Lung (tissue), 12 donors: Measurements from ENCODE around the gene DLG1. TPM values are rescaled to one million over a fixed set of nuclear protein-coding genes. Genes with fewer than 3 reads are reported as not detected.

Experiments used
- ATAC-seq: fragments of 200-7000 bp; cut with Tn5 transposase; one replicate; pipeline ENCODE4 v1.9.1; 2020; ENCODE audit warnings: moderate number of reproducible peaks; ENCODE audit not compliant: insufficient read depth, low FRiP score
- DNase-seq, 3 donors: peaks; one replicate each; pipeline ENCODE4 v3.0.0-alpha.2; 2013 to 2017
- H3K27ac ChIP-seq, 2 donors: one replicate each; pipeline ENCODE4 v1.5.1; 2013; ENCODE audit warnings: mild to moderate bottlenecking in 2 of 2, moderate library complexity in 2 of 2, control low read depth in 1 of 2, inconsistent platforms in 1 of 2, low read depth in 1 of 2, low read length in 1 of 2
- H3K27me3 ChIP-seq, 3 donors: one replicate each; pipeline ENCODE4 v1.5.1; 2013; ENCODE audit warnings: low read length in 2 of 3; ENCODE audit not compliant: control insufficient read depth in 3 of 3, insufficient read depth in 3 of 3
- H3K36me3 ChIP-seq, 4 donors: one replicate each; pipeline ENCODE4 v1.5.1; 2013; ENCODE audit warnings: low read length in 4 of 4, mild to moderate bottlenecking in 1 of 4, moderate library complexity in 1 of 4; ENCODE audit not compliant: control insufficient read depth in 4 of 4, insufficient read depth in 4 of 4
- H3K4me1 ChIP-seq, 5 donors: one replicate each; pipeline ENCODE4 v1.5.1; 2013; ENCODE audit warnings: low read length in 5 of 5, mild to moderate bottlenecking in 2 of 5, moderate library complexity in 1 of 5; ENCODE audit not compliant: control insufficient read depth in 5 of 5, insufficient read depth in 5 of 5
- H3K4me3 ChIP-seq: one replicate; pipeline ENCODE4 v1.5.1; 2013; ENCODE audit warnings: mild to moderate bottlenecking, control low read depth, moderate library complexity
- H3K9ac ChIP-seq, 2 donors: one replicate each; pipeline ENCODE4 v1.5.1; 2013; ENCODE audit warnings: low read length in 2 of 2, control low read depth in 1 of 2; ENCODE audit not compliant: insufficient read depth in 1 of 2
- H3K9me3 ChIP-seq, 4 donors: one replicate each; pipeline ENCODE4 v1.5.1; 2013; ENCODE audit warnings: low read length in 3 of 4, mild to moderate bottlenecking in 1 of 4, moderate library complexity in 1 of 4; ENCODE audit not compliant: control insufficient read depth in 4 of 4, insufficient read depth in 3 of 4
- CTCF ChIP-seq: IDR thresholded peaks from 2 replicates; pipeline ENCODE4 v1.5.1; 2012; ENCODE audit warnings: mild to moderate bottlenecking; ENCODE audit errors: control extremely low read depth, extremely low read depth
- WGBS, 2 donors: extraction: QIAGEN DNeasy Blood & Tissue Kit; methylation state at CpG; one replicate each; pipeline ENCODE4 v1.1.7; 2013; 5-methylcytosine and 5-hydroxymethylcytosine counted together
- polyA plus RNA-seq, 2 donors: library from polyadenylated mRNA; stranded (reverse); fragments of 200-250 nt; gene quantifications; one replicate each; pipeline ENCODE4 v1.2.1, GENCODE V29; 2013
- total RNA-seq, 2 donors: library from RNA; depleted of rRNA in 1 of 2; stranded (reverse); fragments of >200 nt in 1 of 2; gene quantifications; one replicate each; pipeline ENCODE4 v1.2.1, GENCODE V29; 2014 to 2021
- donor health status: control.
- donor health status: control.
- donor health status: Bipolar disorder and iron deficiency.
- donor health status: healthy.
- donor health status: DM: yes; HTN: yes; CAD: no.

Gene DLG1
- total and polyA plus RNA-seq, 4 donors: 16.0 to 114 (median 45.7) TPM

DNA sequence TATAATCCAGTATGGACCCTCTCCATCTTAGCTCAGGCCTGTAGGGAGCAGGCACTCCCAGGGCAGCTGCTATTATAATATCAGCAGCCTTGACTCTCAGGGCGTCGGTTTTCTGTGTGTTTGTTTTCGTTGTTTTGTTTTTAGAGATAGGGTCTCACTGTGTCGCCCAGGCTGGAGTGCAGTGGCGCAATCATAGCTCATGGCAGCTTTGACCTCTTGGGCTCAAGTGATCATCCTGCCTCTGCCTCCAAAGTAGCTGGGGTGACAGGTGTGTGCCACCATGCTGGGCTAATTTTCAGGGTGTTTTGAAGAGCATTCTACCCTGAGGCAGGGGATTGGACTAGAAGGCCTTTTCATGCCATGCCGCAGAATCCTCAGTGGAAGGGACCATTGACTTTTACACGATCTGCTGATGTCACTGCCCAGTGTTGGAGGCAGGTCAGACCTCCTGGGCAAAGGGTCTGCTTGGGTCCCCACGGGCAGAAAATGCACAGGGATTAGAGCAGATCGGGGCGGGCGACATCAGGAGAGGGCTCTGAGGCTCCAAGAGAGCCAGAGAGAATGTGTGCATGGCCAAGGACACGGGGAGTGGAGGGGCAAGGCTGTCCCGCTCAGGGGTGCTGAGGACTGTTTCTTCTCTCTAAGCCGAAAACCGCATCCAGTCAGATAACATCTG, 276.5 kb downstream of the DLG1 start:
- DNase-seq (no peak), ATAC-seq (no peak)
- WGBS, 2 donors: 88 to 91% methylated on average over 15 of the region's 15 CpGs
- Histone ChIP-seq H3K27me3 (peaks cover 0 to 9% (median 2%) of the 10 kb centered on the region in 3 donors), H3K4me1 (peaks cover 0 to 15% (median 0%) of the 10 kb centered on the region in 5 donors), H3K9ac (no peak overlapping the region), H3K36me3 (no peaks in the 10 kb centered on the region), H3K4me3 (no peak overlapping the region), H3K9me3 (no peaks in the 10 kb centered on the region), H3K27ac (no peak overlapping the region)
- TF ChIP-seq CTCF: no peak

DNA sequence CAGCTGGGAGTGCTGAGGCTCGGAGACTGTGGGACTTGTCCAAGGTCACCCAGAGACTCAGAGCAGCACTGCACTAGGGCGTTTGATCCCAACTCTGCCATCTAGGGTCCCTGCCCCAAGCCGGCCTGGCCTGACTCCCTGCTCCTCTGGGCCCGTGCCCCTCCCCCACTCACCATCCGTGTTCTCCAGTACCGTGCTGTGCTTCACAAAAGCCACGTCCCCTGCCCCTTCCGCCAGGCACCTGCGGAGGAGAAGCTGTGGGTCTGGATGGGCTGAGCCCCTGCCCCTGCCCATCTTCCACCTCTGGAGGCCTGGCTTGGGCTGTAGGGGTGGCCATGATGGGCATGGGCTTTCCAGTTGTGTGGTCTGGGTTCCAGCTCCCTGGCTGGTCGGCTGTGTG, 277.2 kb downstream of the DLG1 start:
- H3K36me3 ChIP-seq: no peaks in the 10 kb centered on the region
- H3K27me3 ChIP-seq: peaks cover 0 to 9% (median 2%) of the 10 kb centered on the region in 3 donors
- TF ChIP-seq CTCF: no peak
- H3K4me3 ChIP-seq: no peak overlapping the region
- H3K9me3 ChIP-seq: no peaks in the 10 kb centered on the region
- no peak for ATAC-seq
- no peak overlapping the region for H3K9ac ChIP-seq
- H3K4me1 ChIP-seq: peaks cover 0 to 15% (median 0%) of the 10 kb centered on the region in 5 donors
- WGBS, 2 donors: 70 to 79% methylated on average over 10 of the region's 10 CpGs
- DNase-seq: no peak
- no peak overlapping the region for H3K27ac ChIP-seq

- ATAC-seq (no peak), DNase-seq (no peak)
- no peak overlapping the region for H3K9ac ChIP-seq
Observed at GRCh38 chr3:197019535-197019934, 278.9 kb downstream of the DLG1 start.

More at GRCh38 chr3:197019535-197019934, 278.9 kb downstream of the DLG1 start:
- Histone ChIP-seq H3K27me3 (peaks cover 0 to 9% (median 2%) of the 10 kb centered on the region in 3 donors), H3K36me3 (no peaks in the 10 kb centered on the region), H3K4me1 (peaks cover 0 to 15% (median 0%) of the 10 kb centered on the region in 5 donors), H3K4me3 (no peak overlapping the region), H3K9me3 (no peaks in the 10 kb centered on the region), H3K27ac (no peak overlapping the region)
- TF ChIP-seq CTCF: no peak
- 85 to 92% methylated on average over 13 of the region's 13 CpGs for WGBS, 2 donors
